CD4-positive, alpha-beta T cell (primary cell): ENCODE results near the gene SLCO4A1. TPM values are rescaled to one million over a fixed set of nuclear protein-coding genes. Genes with fewer than 3 reads are reported as not detected.

Experiments used
- ATAC-seq: fragments of 200-7000 bp; cut with Tn5 transposase; one replicate; pipeline ENCODE4 v1.10.0; 2022; ENCODE audit warnings: mild to moderate bottlenecking; ENCODE audit not compliant: poor library complexity
- CTCF ChIA-PET: fragments of 350-600 bp; sonication (Branson Sonifier 250); formaldehyde crosslinking; loops from one replicate; lab custom pipeline; 2021; ENCODE audit warnings: antibody characterized with exemption, inconsistent platforms; lab: Charles Lee
- POLR2A ChIA-PET: fragments of 350-600 bp; sonication (Branson Sonifier 250); formaldehyde crosslinking; loops from one replicate; lab custom pipeline; 2021; ENCODE audit warnings: antibody characterized with exemption, inconsistent platforms; lab: Charles Lee
- DNase-seq, 14 experiments: peaks; one replicate each; pipeline ENCODE4 v3.0.0-alpha.2; 2013 to 2020; ENCODE audit warnings: mixed read lengths in 2 of 14
- H3K27ac ChIP-seq, 2 donors: one replicate each; pipeline versions ENCODE4 v1.5.1 to v1.7.0; 2013; ENCODE audit warnings: low read length in 2 of 2, low read depth in 1 of 2, mild to moderate bottlenecking in 1 of 2
- H3K27me3 ChIP-seq, 2 experiments: 1 replicate in 1 of 2; 2 replicates in 1 of 2; pipeline versions ENCODE4 v1.6.1 to v1.7.0; 2013; ENCODE audit warnings: low read length in 2 of 2, control low read depth in 1 of 2, mild to moderate bottlenecking in 1 of 2, moderate library complexity in 1 of 2; ENCODE audit not compliant: insufficient read depth in 2 of 2, control insufficient read depth in 1 of 2
- H3K36me3 ChIP-seq: one replicate; pipeline ENCODE4 v1.6.1; 2013; ENCODE audit warnings: low read length, control low read depth; ENCODE audit not compliant: insufficient read depth
- H3K4me1 ChIP-seq: one replicate; pipeline ENCODE4 v1.6.1; 2013; ENCODE audit warnings: low read length, control low read depth; ENCODE audit not compliant: insufficient read depth
- H3K4me3 ChIP-seq: one replicate; pipeline ENCODE4 v1.5.1; 2013; ENCODE audit warnings: mild to moderate bottlenecking, low read length, moderate library complexity
- H3K9me3 ChIP-seq, 2 experiments: 1 replicate in 1 of 2; 2 replicates in 1 of 2; pipeline versions ENCODE4 v1.6.1 to v1.7.0; 2013; ENCODE audit warnings: low read length in 2 of 2, mild to moderate bottlenecking in 2 of 2, control low read depth in 1 of 2, moderate library complexity in 1 of 2; ENCODE audit not compliant: control insufficient read depth in 1 of 2, insufficient read depth in 1 of 2
- H3K27ac Mint-ChIP-seq: one replicate; pipeline ENCODE4 v1.8.0; 2020; ENCODE audit warnings: mixed read lengths
- H3K27me3 Mint-ChIP-seq: one replicate; pipeline ENCODE4 v1.8.0; 2021; ENCODE audit warnings: mixed read lengths
- H3K36me3 Mint-ChIP-seq: one replicate; pipeline ENCODE4 v1.8.0; 2021; ENCODE audit warnings: low read depth, mixed read lengths
- H3K4me1 Mint-ChIP-seq: one replicate; pipeline ENCODE4 v1.8.0; 2021; ENCODE audit warnings: low read depth, mixed read lengths
- H3K4me3 Mint-ChIP-seq: one replicate; pipeline ENCODE4 v1.8.0; 2020; ENCODE audit warnings: mild to moderate bottlenecking, mixed read lengths
- H3K9me3 Mint-ChIP-seq: one replicate; pipeline ENCODE4 v1.8.0; 2020; ENCODE audit warnings: mixed read lengths
- CTCF ChIP-seq: fragments of 200-600 bp; IDR thresholded peaks from one replicate; pipeline ENCODE4 v1.8.0; 2022; ENCODE audit warnings: antibody characterized with exemption, mild to moderate bottlenecking
- intact Hi-C, 2 experiments: fragments of 100-400 bp; cut with DNase I in 1 of 2; cut with micrococcal nuclease in 1 of 2; formaldehyde crosslinking; loops; one replicate each; pipeline versions ENCODE4 v1.15.1 to v1.9.0; 2023 to 2025; cut with DNase I, micrococcal nuclease
- total RNA-seq, 174 experiments: library from RNA in 2 of 174; stranded (reverse) in 2 of 174; gene quantifications; one replicate each; pipeline ENCODE4 v1.2.3 and lab custom pipeline; 2021 to 2026

SLCO4A1 gene
- total RNA-seq, 2 experiments from 2014 or later, result 2.3 to 2.5 TPM

DNA sequence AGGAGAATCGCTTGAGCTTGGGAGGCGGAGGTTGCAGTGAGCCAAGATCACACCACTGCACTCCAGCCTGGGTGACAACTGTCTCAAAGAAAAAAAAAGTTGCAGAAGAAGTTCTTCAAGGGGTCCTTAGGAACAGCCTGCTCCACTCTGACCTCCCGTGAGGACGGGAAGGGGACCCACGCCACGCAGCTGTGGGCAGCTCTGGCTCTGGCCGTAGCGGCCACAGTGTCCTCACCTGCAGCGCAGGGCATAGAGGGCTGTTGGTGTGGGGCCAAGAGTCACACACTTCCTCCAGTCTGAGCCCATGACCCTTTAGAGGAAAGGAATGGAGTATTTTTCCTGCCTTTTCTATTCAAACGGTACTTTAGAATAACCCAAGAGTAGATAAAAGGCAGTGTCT lies 71.7 kb downstream of the SLCO4A1 start:
- no peaks in the 10 kb centered on the region for H3K9me3 Mint-ChIP-seq
- peak overlapping the region; percentile 89 for H3K27ac Mint-ChIP-seq

GRCh38 chr20:62714799-62715198 lies 72.5 kb downstream of the SLCO4A1 start:
- no peaks in the 10 kb centered on the region for H3K36me3 ChIP-seq
- CTCF ChIA-PET, result interaction anchor here (1.0 kb wide), 1 partner anchor 77 kb away, joined by 3 read pairs; no protein-coding TSS in a partner anchor
- DNase-seq (no peak), ATAC-seq (no peak)
- H3K27me3 Mint-ChIP-seq, result no peaks in the 10 kb centered on the region
- no peak overlapping the region for H3K4me3 ChIP-seq
- H3K36me3 Mint-ChIP-seq, result no peaks in the 10 kb centered on the region
- H3K4me3 Mint-ChIP-seq, result no peak overlapping the region
- peak overlapping the region; percentile 89 for H3K27ac Mint-ChIP-seq
- H3K4me1 Mint-ChIP-seq, result peaks cover 39% of the 10 kb centered on the region
- peaks cover 2 to 3% of the 10 kb centered on the region in 2 experiments for H3K9me3 ChIP-seq
- POLR2A ChIA-PET, result no interaction called here
- TF ChIP-seq CTCF, result no peak
- H3K27me3 ChIP-seq, result peaks cover 5 to 10% of the 10 kb centered on the region in 2 experiments
- H3K9me3 Mint-ChIP-seq, result no peaks in the 10 kb centered on the region
- no peak overlapping the region for H3K27ac ChIP-seq
- intact Hi-C loops, result no loop called here
- H3K4me1 ChIP-seq, result peaks cover 38% of the 10 kb centered on the region

More for the DNA sequence above, 71.7 kb downstream of the SLCO4A1 start:
- Histone ChIP-seq H3K4me1 (peaks cover 45% of the 10 kb centered on the region), H3K4me3 (no peak overlapping the region), H3K27ac (no peak overlapping the region), H3K27me3 (peaks cover 12 to 18% of the 10 kb centered on the region in 2 experiments), H3K36me3 (no peaks in the 10 kb centered on the region), H3K9me3 (peaks cover 0 to 8% of the 10 kb centered on the region in 2 experiments)
- H3K4me1 Mint-ChIP-seq, result peaks cover 36% of the 10 kb centered on the region
- intact Hi-C loops, result no loop called here
- H3K4me3 Mint-ChIP-seq, result no peak overlapping the region
- no peaks in the 10 kb centered on the region for H3K36me3 Mint-ChIP-seq
- ATAC-seq (no peak), DNase-seq (no peak)
- POLR2A ChIA-PET, result no interaction called here
- no peaks in the 10 kb centered on the region for H3K27me3 Mint-ChIP-seq
- no peak for TF ChIP-seq CTCF
- CTCF ChIA-PET, result no interaction called here

GRCh38 chr20:62715201-62715600 lies 72.9 kb downstream of the SLCO4A1 start:
- ChIA-PET POLR2A (interaction anchor here (0.5 to 1.5 kb wide), 2 partner anchors 11 to 79 kb away, joined by 3 to 13 read pairs; no protein-coding TSS in a partner anchor), CTCF (interaction anchor here (1.0 kb wide), 1 partner anchor 76 kb away, joined by 3 read pairs; no protein-coding TSS in a partner anchor)
- intact Hi-C loops, result no loop called here
- no peak for TF ChIP-seq CTCF
- peaks cover 37% of the 10 kb centered on the region for H3K4me1 Mint-ChIP-seq
- ATAC-seq (no peak), DNase-seq (no peak)
- H3K9me3 Mint-ChIP-seq, result peaks cover under 1% of the 10 kb centered on the region
- H3K27ac Mint-ChIP-seq, result peak overlapping the region; percentile 89
- Histone ChIP-seq H3K4me1 (peaks cover 38% of the 10 kb centered on the region), H3K4me3 (no peak overlapping the region), H3K27ac (no peak overlapping the region), H3K9me3 (peaks cover 4 to 6% of the 10 kb centered on the region in 2 experiments), H3K36me3 (no peaks in the 10 kb centered on the region), H3K27me3 (peaks cover 1 to 6% of the 10 kb centered on the region in 2 experiments)
- H3K36me3 Mint-ChIP-seq, result no peaks in the 10 kb centered on the region
- H3K4me3 Mint-ChIP-seq, result no peak overlapping the region
- no peaks in the 10 kb centered on the region for H3K27me3 Mint-ChIP-seq
